Thyroid gland (tissue), 4 donors: Measurements from ENCODE around the gene CCSER1. TPM values are rescaled to one million over a fixed set of nuclear protein-coding genes. Genes with fewer than 3 reads are reported as not detected.

Experiments
- DNase-seq, 2 donors: peaks; one replicate each; pipeline ENCODE4 v3.0.0-alpha.2; 2019
- H3K27ac ChIP-seq, 3 donors: fragments of 200-600 bp; sonication (generic); 1 replicate in 2 of 3; 2 replicates in 1 of 3; pipeline ENCODE4 v1.5.1; 2016 to 2019; ENCODE audit warnings: mild to moderate bottlenecking in 1 of 3, moderate library complexity in 1 of 3
- H3K27me3 ChIP-seq: fragments of 200-600 bp; sonication (generic); one replicate; pipeline ENCODE4 v1.5.1; 2019
- H3K36me3 ChIP-seq, 2 donors: fragments of 200-600 bp; sonication (generic); one replicate each; pipeline ENCODE4 v1.5.1; 2016 to 2019
- H3K4me1 ChIP-seq, 2 donors: fragments of 200-600 bp; sonication (generic); one replicate each; pipeline ENCODE4 v1.5.1; 2017 to 2019
- H3K4me3 ChIP-seq, 3 donors: fragments of 200-600 bp; sonication (generic); replicated peaks in 1 of 3; 1 replicate in 2 of 3; 2 replicates in 1 of 3; pipeline ENCODE4 v1.5.1; 2016; ENCODE audit warnings: mild to moderate bottlenecking in 1 of 3
- H3K9me3 ChIP-seq: fragments of 200-600 bp; sonication (generic); one replicate; pipeline ENCODE4 v1.5.1; 2017
- POLR2A ChIP-seq, 2 donors: fragments of 450-650 bp; IDR thresholded peaks; one replicate each; pipeline ENCODE4 v1.6.1; 2017; ENCODE audit warnings: antibody characterized with exemption in 2 of 2, mild to moderate bottlenecking in 2 of 2, moderate library complexity in 1 of 2
- whole genome bisulfite sequencing, 2 donors: methylation state at CpG; one replicate each; pipeline ENCODE4 v1.1.5; 2017; 5-methylcytosine and 5-hydroxymethylcytosine counted together
- intact Hi-C: fragments of 100-400 bp; cut with DNase I; formaldehyde crosslinking; loops from one replicate; pipeline ENCODE4 v1.15.1; 2023
- total RNA-seq, 4 donors: library from RNA; depleted of rRNA; stranded (reverse); fragments of >200 nt; gene quantifications; one replicate each; pipeline ENCODE4 v1.2.3, GENCODE V29; 2016
- TF ChIP-seq, protein P1 (sequence below), 6 experiments: fragments of 200-600 bp in 3 of 6; fragments of 450-650 bp in 3 of 6; sonication (generic) in 3 of 6; IDR thresholded peaks; one replicate each; pipeline ENCODE4 v1.5.1; 2016 to 2019; ENCODE audit warnings: antibody characterized with exemption in 6 of 6, mild to moderate bottlenecking in 2 of 6, inconsistent platforms in 1 of 6, moderate library complexity in 1 of 6

CCSER1 gene
- total RNA-seq, 4 donors from 2014 or later = 37.7 to 52.3 (median 43.3) TPM

- Histone ChIP-seq H3K27ac (no peak overlapping the region), H3K4me3 (no peak overlapping the region), H3K27me3 (no peaks in the 10 kb centered on the region), H3K9me3 (no peaks in the 10 kb centered on the region), H3K36me3 (no peaks in the 10 kb centered on the region), H3K4me1 (no peaks in the 10 kb centered on the region)
- DNase-seq = no peak
- 85 to 93% methylated on average over 1 of the region's 1 CpG for WGBS, 2 donors
- intact Hi-C loops = no loop called here
- TF ChIP-seq POLR2A (IDR thresholded peaks at IDR 0.05) = no peak
- TF ChIP-seq, protein P1, sequence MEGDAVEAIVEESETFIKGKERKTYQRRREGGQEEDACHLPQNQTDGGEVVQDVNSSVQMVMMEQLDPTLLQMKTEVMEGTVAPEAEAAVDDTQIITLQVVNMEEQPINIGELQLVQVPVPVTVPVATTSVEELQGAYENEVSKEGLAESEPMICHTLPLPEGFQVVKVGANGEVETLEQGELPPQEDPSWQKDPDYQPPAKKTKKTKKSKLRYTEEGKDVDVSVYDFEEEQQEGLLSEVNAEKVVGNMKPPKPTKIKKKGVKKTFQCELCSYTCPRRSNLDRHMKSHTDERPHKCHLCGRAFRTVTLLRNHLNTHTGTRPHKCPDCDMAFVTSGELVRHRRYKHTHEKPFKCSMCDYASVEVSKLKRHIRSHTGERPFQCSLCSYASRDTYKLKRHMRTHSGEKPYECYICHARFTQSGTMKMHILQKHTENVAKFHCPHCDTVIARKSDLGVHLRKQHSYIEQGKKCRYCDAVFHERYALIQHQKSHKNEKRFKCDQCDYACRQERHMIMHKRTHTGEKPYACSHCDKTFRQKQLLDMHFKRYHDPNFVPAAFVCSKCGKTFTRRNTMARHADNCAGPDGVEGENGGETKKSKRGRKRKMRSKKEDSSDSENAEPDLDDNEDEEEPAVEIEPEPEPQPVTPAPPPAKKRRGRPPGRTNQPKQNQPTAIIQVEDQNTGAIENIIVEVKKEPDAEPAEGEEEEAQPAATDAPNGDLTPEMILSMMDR (IDR thresholded peaks at IDR 0.05) = no peak
Observed at GRCh38 chr4:90190525-90190924, 63.3 kb downstream of the CCSER1 start.

DNA sequence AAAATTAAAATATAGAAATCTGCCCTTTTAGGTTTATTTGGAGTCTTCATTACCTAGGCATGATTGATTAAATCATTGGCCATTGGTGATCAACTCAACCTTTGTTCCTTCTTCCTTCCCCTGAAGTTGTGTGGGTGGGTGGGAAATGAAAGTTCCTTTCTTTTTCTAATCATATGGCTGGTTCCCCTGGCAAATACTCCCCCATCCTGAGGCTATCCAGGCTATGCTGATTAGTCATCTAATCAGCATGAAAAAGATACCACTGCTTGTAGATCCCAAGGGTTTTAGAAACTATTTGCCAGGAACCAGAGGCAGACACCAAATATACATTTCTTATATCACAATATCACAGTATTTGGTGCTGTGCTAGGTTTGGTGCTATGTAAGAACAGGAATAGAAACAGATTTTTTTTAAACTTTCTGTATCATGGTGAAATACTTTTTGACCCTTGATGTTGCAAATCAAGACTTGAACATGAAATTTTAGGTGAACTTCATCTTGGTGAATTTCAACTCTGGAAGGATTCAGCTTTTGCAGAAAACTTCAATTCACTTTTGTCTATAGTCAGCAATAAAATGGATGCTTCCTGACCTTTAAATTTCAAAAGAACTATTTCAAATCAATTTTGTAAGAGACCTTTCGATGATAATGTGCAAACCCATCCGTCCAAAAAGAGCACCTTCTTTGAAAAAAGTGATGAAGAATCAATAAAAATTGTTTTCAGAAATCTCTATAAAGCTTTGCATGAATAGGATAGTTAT, 71.1 kb downstream of the CCSER1 start:
- intact Hi-C loops = no loop called here
- Histone ChIP-seq H3K4me1 (no peaks in the 10 kb centered on the region), H3K36me3 (no peaks in the 10 kb centered on the region), H3K27ac (no peak overlapping the region), H3K27me3 (no peaks in the 10 kb centered on the region), H3K9me3 (no peaks in the 10 kb centered on the region), H3K4me3 (no peak overlapping the region)
- no peak for DNase-seq
- WGBS, 2 donors = 93 to 95% methylated on average over 2 of the region's 2 CpGs
- TF ChIP-seq, protein P1 (IDR thresholded peaks at IDR 0.05) = no peak
- TF ChIP-seq POLR2A (IDR thresholded peaks at IDR 0.05) = no peak

DNA sequence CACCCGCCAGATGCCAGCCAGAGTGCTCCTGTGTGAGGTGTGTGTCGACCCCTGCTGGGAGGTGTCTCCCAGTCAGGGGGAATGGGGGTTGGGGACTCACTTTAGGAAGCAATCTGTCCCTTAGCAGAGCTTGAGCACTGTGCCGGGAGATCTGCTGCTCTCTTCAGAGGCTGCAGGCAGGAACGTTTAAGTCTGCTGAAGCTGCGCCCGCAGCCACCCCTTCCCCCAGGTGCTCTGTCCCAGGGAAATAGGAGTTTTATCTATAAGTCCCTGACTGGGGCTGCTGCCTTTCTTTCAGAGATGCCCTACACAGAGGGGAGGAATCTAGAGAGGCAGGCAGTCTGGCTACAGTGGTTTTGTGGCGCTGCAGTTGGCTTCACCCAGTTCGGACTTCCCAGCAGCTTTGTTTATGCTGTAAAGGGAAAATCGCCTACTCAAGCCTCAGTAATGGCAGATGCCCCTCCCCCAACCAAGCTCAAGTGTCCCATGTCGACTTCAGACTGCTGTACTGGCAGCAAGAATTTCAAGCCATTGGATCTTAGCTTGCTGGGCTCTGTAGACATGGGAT, 80.8 kb downstream of the CCSER1 start:
- Histone ChIP-seq H3K27me3 (no peaks in the 10 kb centered on the region), H3K27ac (no peak overlapping the region), H3K4me1 (no peaks in the 10 kb centered on the region), H3K4me3 (no peak overlapping the region), H3K9me3 (no peaks in the 10 kb centered on the region), H3K36me3 (no peaks in the 10 kb centered on the region)
- intact Hi-C loops = no loop called here
- no peak for DNase-seq
- TF ChIP-seq, protein P1 (IDR thresholded peaks at IDR 0.05) = no peak
- no peak for TF ChIP-seq POLR2A (IDR thresholded peaks at IDR 0.05)
- 72 to 75% methylated on average over 9 to 10 of the region's 10 CpGs for WGBS, 2 donors

- no peaks in the 10 kb centered on the region for H3K9me3 ChIP-seq
- H3K4me1 ChIP-seq = no peaks in the 10 kb centered on the region
- 7 to 12% methylated on average over 1 of the region's 1 CpG for WGBS, 2 donors
- H3K27ac ChIP-seq = no peak overlapping the region
- DNase-seq = no peak
- no peaks in the 10 kb centered on the region for H3K36me3 ChIP-seq
- no peak overlapping the region for H3K4me3 ChIP-seq
- TF ChIP-seq, protein P1 (IDR thresholded peaks at IDR 0.05) = no peak
- TF ChIP-seq POLR2A (IDR thresholded peaks at IDR 0.05) = no peak
- H3K27me3 ChIP-seq = no peaks in the 10 kb centered on the region
- intact Hi-C loops = no loop called here
Observed at GRCh38 chr4:90209922-90210321, 82.7 kb downstream of the CCSER1 start.

- intact Hi-C loops = no loop called here
- 79 to 81% methylated on average over 1 of the region's 1 CpG for WGBS, 2 donors
- H3K4me3 ChIP-seq = no peak overlapping the region
Observed at GRCh38 chr4:90211174-90211573, 84.0 kb downstream of the CCSER1 start.

More at GRCh38 chr4:90211174-90211573, 84.0 kb downstream of the CCSER1 start:
- Histone ChIP-seq H3K27ac (no peak overlapping the region), H3K9me3 (no peaks in the 10 kb centered on the region), H3K36me3 (no peaks in the 10 kb centered on the region), H3K4me1 (no peaks in the 10 kb centered on the region), H3K27me3 (no peaks in the 10 kb centered on the region)
- TF ChIP-seq, protein P1 (IDR thresholded peaks at IDR 0.05) = no peak
- no peak for TF ChIP-seq POLR2A (IDR thresholded peaks at IDR 0.05)
- no peak for DNase-seq
